T-helper 2 cell treated with Interferon-gamma antibody and Interleukin-4, amounts not matched to agents 100 ng/mL and 5 ng/mL, for 36 hours (primary cell): ENCODE data around the gene ZNF775. TPM values are rescaled to one million over a fixed set of nuclear protein-coding genes. Genes with fewer than 3 reads are reported as not detected.

ENCODE experiments used
- intact Hi-C: fragments of 100-400 bp; cut with micrococcal nuclease; formaldehyde crosslinking; loops from one replicate; pipeline ENCODE4 v1.15.1; 2023
- total RNA-seq: library from RNA; stranded (reverse); gene quantifications from 2 replicates; pipeline ENCODE4 v1.2.3, GENCODE V29; 2022

The ZNF775 gene
- total RNA-seq, 1 donor from 2014 or later = 4.2 TPM

- intact Hi-C loops = loop anchor here (1.0 to 2.0 kb wide), 3 partner anchors 11 to 45 kb away; partner anchors contain the start of genes ACTR3C and LRRC61
Observed at GRCh38 chr7:150368096-150368883, 10.8 kb upstream of the ZNF775 start, which contains the start of gene REPIN1. Gene REPIN1 (plus strand): TSS chr7:150368822. CDS start chr7:150369712, 890 bp downstream.

GRCh38 chr7:150368884-150369747 is 10.0 kb upstream of the ZNF775 start:
- intact Hi-C loops = loop anchor here (1.0 to 2.0 kb wide), 4 partner anchors 9 to 46 kb away; partner anchors contain the start of genes ACTR3C and LRRC61

GRCh38 chr7:150369748-150370501 is 9.2 kb upstream of the ZNF775 start:
- intact Hi-C loops = loop anchor here (1.0 to 2.0 kb wide), 3 partner anchors 8 to 47 kb away; partner anchors contain the start of genes ACTR3C and LRRC61

- intact Hi-C loops = no loop called here
Observed at GRCh38 chr7:150370612-150371071, 8.5 kb upstream of the ZNF775 start.

GRCh38 chr7:150371131-150371995 is 7.8 kb upstream of the ZNF775 start:
- intact Hi-C loops = no loop called here

- intact Hi-C loops = no loop called here
Observed at GRCh38 chr7:150371996-150372270, 7.2 kb upstream of the ZNF775 start.

- intact Hi-C loops = no loop called here
Observed at GRCh38 chr7:150372271-150373048, 6.7 kb upstream of the ZNF775 start.

GRCh38 chr7:150373049-150373801 is 5.9 kb upstream of the ZNF775 start:
- intact Hi-C loops = no loop called here

GRCh38 chr7:150374026-150374425 is 5.1 kb upstream of the ZNF775 start:
- intact Hi-C loops = no loop called here

- intact Hi-C loops = no loop called here
Observed at GRCh38 chr7:150374472-150374871, 4.7 kb upstream of the ZNF775 start.

- intact Hi-C loops = no loop called here
Observed at GRCh38 chr7:150375662-150376521, 3.2 kb upstream of the ZNF775 start.

GRCh38 chr7:150376560-150376959 is 2.6 kb upstream of the ZNF775 start:
- intact Hi-C loops = no loop called here

GRCh38 chr7:150377196-150377595 is 1.9 kb upstream of the ZNF775 start:
- intact Hi-C loops = no loop called here

GRCh38 chr7:150377635-150378034 is 1.5 kb upstream of the ZNF775 start:
- intact Hi-C loops = loop anchor here (1.0 kb wide), 1 partner anchor 8 kb away; no protein-coding TSS in a partner anchor

- intact Hi-C loops = loop anchor here (1.0 kb wide), 1 partner anchor 9 kb away; no protein-coding TSS in a partner anchor
Observed at GRCh38 chr7:150378115-150378852, 846 bp upstream of the ZNF775 start.

- intact Hi-C loops = loop anchor here (1.0 kb wide), 4 partner anchors 23 to 56 kb away; partner anchors contain the start of genes ACTR3C and LRRC61
Observed at GRCh38 chr7:150379441-150380379, 580 bp downstream of the ZNF775 start.
